A673 (cell line): ENCODE data around the gene ANGEL2. TPM values are rescaled to one million over a fixed set of nuclear protein-coding genes. Genes with fewer than 3 reads are reported as not detected.

Source experiments
- BruUV-seq: library from RNA; stranded (reverse); fragments of 400-500 nt; replicated peaks from 2 replicates; lab custom pipeline; 2021; lab: Mats Ljungman, UMichigan
- CTCF ChIA-PET: fragments of 300-600 bp; sonication (Branson Sonifier 250); formaldehyde crosslinking; loops from one replicate; lab custom pipeline; 2022; ENCODE audit warnings: antibody characterized with exemption; lab: Charles Lee
- POLR2A ChIA-PET: fragments of 300-600 bp; sonication (Branson Sonifier 250); formaldehyde crosslinking; loops from one replicate; lab custom pipeline; 2022; ENCODE audit warnings: antibody characterized with exemption; ENCODE audit not compliant: low non-redundant PET; lab: Charles Lee
- DNase-seq: peaks from one replicate; pipeline ENCODE4 v3.0.0-alpha.2; 2015; ENCODE audit warnings: low spot score
- H3K27ac ChIP-seq: fragments of 200-600 bp; sonication (generic); 2 replicates; pipeline ENCODE4 v1.5.1; 2016; ENCODE audit warnings: mixed run types, low read depth, mild to moderate bottlenecking, mixed read lengths, antibody characterized with exemption, low read length; ENCODE audit not compliant: poor library complexity, severe bottlenecking
- H3K27me3 ChIP-seq: fragments of 200-600 bp; sonication (generic); replicated peaks from 2 replicates; pipeline ENCODE4 v1.6.1; 2017; ENCODE audit warnings: mixed run types, low read depth, mild to moderate bottlenecking, mixed read lengths, antibody characterized with exemption, low read length; ENCODE audit not compliant: insufficient read depth, poor library complexity
- H3K36me3 ChIP-seq: fragments of 200-600 bp; sonication (generic); 2 replicates; pipeline ENCODE4 v1.6.1; 2016; ENCODE audit warnings: mixed run types, mild to moderate bottlenecking, mixed read lengths, antibody characterized with exemption, low read length; ENCODE audit not compliant: insufficient read depth, poor library complexity, severe bottlenecking
- H3K4me1 ChIP-seq: fragments of 200-600 bp; sonication (generic); 2 replicates; pipeline ENCODE4 v1.6.1; 2017; ENCODE audit warnings: mixed run types, mild to moderate bottlenecking, mixed read lengths, antibody characterized with exemption, low read length; ENCODE audit not compliant: insufficient read depth, poor library complexity, severe bottlenecking
- H3K4me3 ChIP-seq: fragments of 200-600 bp; sonication (generic); 2 replicates; pipeline ENCODE4 v1.5.1; 2016; ENCODE audit warnings: low read depth, mixed run types, mild to moderate bottlenecking, mixed read lengths, low read length; ENCODE audit not compliant: poor library complexity, severe bottlenecking
- H3K9me3 ChIP-seq: fragments of 200-600 bp; sonication (generic); 2 replicates; pipeline ENCODE4 v1.6.1; 2016; ENCODE audit warnings: mixed run types, low read depth, mild to moderate bottlenecking, mixed read lengths, antibody characterized with exemption, low read length; ENCODE audit not compliant: poor library complexity, severe bottlenecking
- CTCF ChIP-seq: fragments of 300-800, 200-600 bp; sonication (generic); conservative IDR thresholded peaks from 2 replicates; pipeline ENCODE4 v1.5.1; 2017; ENCODE audit warnings: low read depth, mild to moderate bottlenecking, antibody characterized with exemption, low read length, moderate library complexity, mixed read lengths
- EZH2 ChIP-seq: fragments of 200-600 bp; sonication (generic); IDR thresholded peaks from 2 replicates; pipeline ENCODE4 v1.6.1; 2017; ENCODE audit warnings: borderline replicate concordance, low read depth, mild to moderate bottlenecking, mixed read lengths, antibody characterized with exemption, low read length; ENCODE audit not compliant: poor library complexity, severe bottlenecking
- intact Hi-C: fragments of 100-400 bp; cut with micrococcal nuclease; formaldehyde crosslinking; loops from one replicate; pipeline ENCODE4 v1.10.0; 2022; ENCODE audit not compliant: unreplicated experiment
- total RNA-seq: library from RNA; stranded (reverse); gene quantifications from 2 replicates; pipeline ENCODE4 v1.2.3, GENCODE V29; 2021

The ANGEL2 gene
- total RNA-seq, 1 experiment from 2014 or later: 36.3 TPM

- DNase-seq: no peak
- no peak overlapping the region for H3K4me3 ChIP-seq
- TF ChIP-seq EZH2 (no peak), CTCF (no peak)
- intact Hi-C loops: no loop called here
- H3K9me3 ChIP-seq: no peaks in the 10 kb centered on the region
- BruUV-seq: no TSS peak
- POLR2A ChIA-PET: no interaction called here
- CTCF ChIA-PET: no interaction called here
- no peak overlapping the region for H3K27ac ChIP-seq
- H3K27me3 ChIP-seq: no peaks in the 10 kb centered on the region
- H3K4me1 ChIP-seq: no peaks in the 10 kb centered on the region
- no peaks in the 10 kb centered on the region for H3K36me3 ChIP-seq
These were observed 33.9 kb downstream of the ANGEL2 start for GRCh38 chr1:212981571-212982328.

GRCh38 chr1:212981025-212981495 is 34.6 kb downstream of the ANGEL2 start:
- POLR2A ChIA-PET: no interaction called here
- CTCF ChIA-PET: no interaction called here
- Histone ChIP-seq H3K27me3 (no peaks in the 10 kb centered on the region), H3K4me3 (no peak overlapping the region), H3K27ac (no peak overlapping the region), H3K4me1 (no peaks in the 10 kb centered on the region), H3K36me3 (no peaks in the 10 kb centered on the region), H3K9me3 (no peaks in the 10 kb centered on the region)
- BruUV-seq: no TSS peak
- intact Hi-C loops: no loop called here
- no peak for DNase-seq
- TF ChIP-seq EZH2: no peak
- no peak for TF ChIP-seq CTCF

GRCh38 chr1:212980123-212980785 is 35.4 kb downstream of the ANGEL2 start:
- Histone ChIP-seq H3K36me3 (no peaks in the 10 kb centered on the region), H3K9me3 (no peaks in the 10 kb centered on the region), H3K4me3 (no peak overlapping the region), H3K27me3 (no peaks in the 10 kb centered on the region), H3K4me1 (no peaks in the 10 kb centered on the region), H3K27ac (no peak overlapping the region)
- intact Hi-C loops: no loop called here
- BruUV-seq: no TSS peak
- ChIA-PET POLR2A (no interaction called here), CTCF (no interaction called here)
- no peak for DNase-seq
- no peak for TF ChIP-seq EZH2
- no peak for TF ChIP-seq CTCF
